RPMI8226 (cell line): ENCODE data around the gene KATNAL2.
"Not testable (repeated sequence)": the region's sequence is repeated elsewhere in the genome, so short reads cannot be mapped to it uniquely, and the experiment has no call there.

ENCODE experiments used
- DNase-seq: peaks from one replicate; pipeline ENCODE4 v3.0.0-alpha.2; 2015

KATNAL2 gene

DNA sequence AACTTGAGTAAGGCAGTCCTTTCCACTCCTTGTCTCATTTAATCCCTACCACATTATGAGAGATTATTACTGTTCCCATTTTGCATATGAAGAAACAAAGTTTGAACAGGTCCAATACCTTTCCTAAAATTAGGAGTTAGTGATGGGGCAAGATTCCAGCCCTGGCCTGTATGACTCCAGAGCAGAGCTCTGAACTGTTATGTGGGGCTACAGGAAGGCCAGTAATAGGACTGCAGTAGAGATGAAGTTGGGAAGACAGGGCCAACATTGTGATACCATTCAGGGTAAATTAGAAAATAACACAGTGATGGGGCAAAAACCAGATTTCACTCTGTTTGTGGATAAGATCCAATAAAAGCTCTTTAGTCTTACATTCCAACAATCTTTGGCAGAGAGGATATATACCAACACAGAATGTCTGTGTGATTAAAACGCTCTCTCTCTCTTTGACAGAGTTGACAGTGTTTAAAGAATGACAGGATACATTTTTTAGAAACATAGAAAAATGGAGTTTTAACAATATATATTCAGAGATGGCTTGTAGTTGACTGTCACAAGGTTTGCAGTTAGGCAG, 22.7 kb downstream of the KATNAL2 start:
- no peak for DNase-seq

DNA sequence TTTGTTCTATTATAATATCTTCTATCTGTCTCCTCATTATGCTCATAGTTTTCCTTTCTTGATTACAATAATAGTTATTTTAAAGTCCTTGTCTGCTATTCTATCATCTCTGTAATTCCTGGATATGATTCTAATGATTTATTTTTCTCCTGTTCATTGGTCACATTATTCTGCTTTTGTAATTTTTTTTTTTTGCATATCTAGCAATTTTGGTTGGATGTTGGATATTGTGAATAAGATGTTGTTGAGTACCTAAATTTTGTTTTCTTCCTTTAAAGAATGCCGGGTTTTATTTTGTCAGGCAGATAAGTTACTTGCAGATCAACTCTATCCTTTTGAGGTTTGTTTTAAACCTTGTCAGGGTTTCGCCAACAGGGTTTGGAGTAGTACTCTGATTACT, 25.2 kb downstream of the KATNAL2 start:
- DNase-seq: no peak

DNA sequence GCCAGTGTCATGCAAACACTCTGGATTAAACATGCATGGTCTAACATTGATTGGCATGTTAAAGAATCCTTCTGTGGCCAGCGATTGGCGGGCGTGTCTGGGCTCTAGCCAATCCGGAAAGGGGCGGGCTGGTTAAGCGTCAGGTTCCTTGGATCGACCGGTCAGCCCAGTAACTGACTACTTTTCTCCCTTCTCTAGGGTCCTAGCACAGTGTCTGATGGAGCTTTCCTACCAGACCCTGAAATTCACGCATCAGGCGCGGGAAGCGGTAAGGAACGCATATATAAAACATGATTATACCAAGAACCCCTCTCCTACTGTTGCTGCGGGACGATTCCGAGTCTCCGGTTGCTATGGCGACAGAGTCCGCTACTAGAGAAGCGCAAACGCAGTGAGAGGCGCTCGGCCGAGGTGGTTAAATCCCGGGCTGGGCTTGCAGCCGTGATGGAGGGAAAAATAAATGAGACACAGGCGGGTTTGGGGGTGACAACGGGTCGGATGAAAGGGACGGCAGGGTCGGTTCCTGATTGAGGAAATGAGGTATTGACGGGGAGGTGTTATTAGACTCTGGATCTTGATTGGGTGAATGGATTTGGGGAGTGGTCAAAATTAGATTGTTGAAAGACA, 29.4 kb downstream of the KATNAL2 start:
- DNase-seq: peak; percentile 56

- DNase-seq: peak; percentile 16
Observed at GRCh38 chr18:46950064-46950656, 32.8 kb downstream of the KATNAL2 start.

DNA sequence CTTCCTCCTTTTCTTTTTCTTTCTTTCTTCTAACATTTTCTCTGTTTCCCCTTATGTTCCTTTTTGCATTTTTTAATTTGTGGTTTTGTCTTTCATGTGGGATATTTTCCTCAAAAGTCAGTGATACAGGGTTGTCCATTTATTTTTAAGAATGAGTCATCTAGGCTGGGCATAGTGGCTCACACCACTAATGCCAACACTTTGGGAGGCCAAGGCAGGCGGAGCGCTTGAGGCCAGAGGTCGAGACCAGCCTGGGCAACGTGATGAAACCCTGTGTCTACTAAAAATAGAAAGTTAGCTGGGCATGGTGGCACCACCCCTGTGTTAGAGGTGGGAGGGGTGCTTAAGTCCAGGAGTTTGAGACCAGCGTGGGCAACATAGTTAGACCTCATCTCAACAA, 35.8 kb downstream of the KATNAL2 start:
- DNase-seq: no peak

DNA sequence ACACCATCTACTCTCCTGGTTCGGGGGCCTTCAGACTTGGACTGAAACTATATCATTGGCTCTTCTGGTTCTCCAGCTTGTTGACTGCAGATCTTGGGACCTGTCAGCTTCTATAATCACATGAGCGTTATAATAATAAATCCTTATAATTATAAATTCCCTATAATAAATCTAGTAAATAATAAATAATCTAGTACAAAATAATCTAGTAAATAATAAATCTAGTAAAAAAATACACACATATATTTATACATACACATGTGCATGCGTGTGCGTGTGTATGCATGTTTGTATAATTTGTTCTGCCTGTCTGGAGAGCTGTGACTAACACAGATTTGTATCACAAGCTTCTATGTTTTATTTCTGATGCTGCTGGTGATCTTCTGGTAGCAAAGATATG, 40.8 kb downstream of the KATNAL2 start:
- no peak for DNase-seq

GRCh38 chr18:46963656-46964578, 46.5 kb downstream of the KATNAL2 start:
- not testable (repeated sequence) for DNase-seq

GRCh38 chr18:46964579-46965293, 47.3 kb downstream of the KATNAL2 start:
- DNase-seq: not testable (repeated sequence)

- DNase-seq: not testable (repeated sequence)
Observed at GRCh38 chr18:46966266-46966665, 48.9 kb downstream of the KATNAL2 start.

DNA sequence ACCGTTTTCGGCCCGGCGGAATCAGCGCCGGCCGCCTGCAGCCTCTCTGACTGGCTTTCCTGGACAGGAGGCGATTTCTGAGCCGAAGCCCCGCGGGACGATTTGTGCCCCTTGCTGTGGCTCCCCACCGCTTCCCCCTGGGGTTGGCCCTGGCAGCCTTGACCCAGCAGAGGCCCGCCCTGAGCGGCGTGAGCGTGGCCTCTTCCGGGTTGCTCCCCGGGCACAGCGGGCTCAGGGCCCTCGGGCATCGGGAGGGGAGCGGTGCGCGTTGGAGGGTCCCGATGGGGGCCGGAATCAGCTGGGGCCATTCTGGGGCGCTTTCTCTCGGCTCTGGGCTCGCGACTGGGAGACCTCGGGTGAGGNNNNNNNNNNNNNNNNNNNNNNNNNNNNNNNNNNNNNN, 52.1 kb downstream of the KATNAL2 start:
- not testable (repeated sequence) for DNase-seq

GRCh38 chr18:47019870-47020269, 102.5 kb downstream of the KATNAL2 start:
- DNase-seq: not testable (repeated sequence)

DNA sequence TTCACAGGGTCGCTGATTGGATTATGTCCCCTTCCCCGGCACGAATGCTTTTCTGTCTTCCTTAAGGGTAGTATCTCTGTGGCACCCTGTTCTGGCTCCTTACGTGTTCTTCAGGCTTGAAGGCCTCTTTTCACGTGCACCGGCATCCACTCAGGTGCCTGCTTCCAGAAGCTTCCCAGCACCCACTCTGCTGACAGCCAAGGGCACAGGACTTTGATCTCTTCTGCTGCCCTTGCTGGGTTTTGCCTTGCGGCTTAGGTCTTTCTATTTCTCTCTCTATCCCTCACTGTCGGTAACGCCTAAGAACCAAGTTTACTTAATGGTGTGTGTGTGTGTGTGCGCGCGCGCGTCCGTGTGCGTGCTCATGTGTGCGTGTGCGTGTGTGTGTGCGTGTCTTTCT, 103.4 kb downstream of the KATNAL2 start:
- DNase-seq: not testable (repeated sequence)

DNA sequence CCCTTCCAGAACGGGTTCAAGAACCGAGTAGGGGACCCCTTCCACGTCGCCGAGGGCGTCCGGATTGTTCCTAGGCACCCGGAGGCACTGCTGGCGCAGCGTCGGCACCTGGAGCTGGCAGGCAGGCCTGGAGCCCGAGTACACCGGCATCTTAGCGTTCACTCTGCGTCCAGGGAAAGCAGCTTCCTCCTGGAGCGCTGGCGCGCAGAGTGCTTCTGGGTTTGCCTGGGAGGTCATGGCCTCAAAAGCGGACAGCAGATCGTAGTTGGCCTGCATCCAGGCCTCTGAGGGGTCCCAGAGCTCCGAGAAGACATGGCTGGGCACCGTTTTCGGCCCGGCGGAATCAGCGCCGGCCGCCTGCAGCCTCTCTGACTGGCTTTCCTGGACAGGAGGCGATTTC, 105.4 kb downstream of the KATNAL2 start:
- DNase-seq: not testable (repeated sequence)

DNA sequence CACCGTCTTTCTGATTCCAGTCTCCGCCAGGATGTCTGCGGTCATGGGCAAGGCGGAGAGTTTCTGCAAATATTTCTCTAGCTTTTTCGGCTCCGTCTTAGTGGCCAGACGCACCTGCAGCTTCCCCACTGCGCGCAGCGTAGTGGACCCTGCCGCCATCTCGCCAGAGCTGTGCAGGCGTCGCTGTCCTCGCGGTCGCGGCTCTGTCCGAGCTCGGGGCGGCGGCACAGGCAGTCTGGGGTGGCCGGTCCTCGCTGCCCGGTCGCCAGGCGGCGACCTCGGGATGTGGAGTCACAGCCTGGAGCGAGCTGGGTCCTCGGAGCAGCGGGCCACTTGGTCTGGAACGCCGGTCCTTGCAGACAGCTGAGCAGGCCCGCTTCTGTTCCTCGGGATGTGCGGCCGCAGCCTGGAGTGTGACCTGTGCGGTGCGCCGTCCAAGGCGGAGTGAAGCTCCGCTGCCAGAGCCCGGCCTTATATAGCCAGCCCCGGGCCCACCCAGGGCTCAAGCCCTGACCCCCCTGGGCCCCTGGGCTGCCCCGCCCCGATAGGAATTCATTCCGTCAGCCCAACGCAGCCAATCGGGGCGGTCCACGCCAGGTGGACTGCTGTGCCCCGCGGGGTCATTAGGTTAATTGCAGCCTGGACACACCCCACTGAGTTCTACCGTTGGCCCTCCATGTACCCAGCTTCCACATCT, 106.5 kb downstream of the KATNAL2 start:
- DNase-seq: not testable (repeated sequence)

GRCh38 chr18:47025557-47026174, 108.3 kb downstream of the KATNAL2 start:
- DNase-seq: not testable (repeated sequence)

- DNase-seq: not testable (repeated sequence)
Observed at GRCh38 chr18:47028738-47029137, 111.3 kb downstream of the KATNAL2 start.

GRCh38 chr18:47029684-47030353, 112.4 kb downstream of the KATNAL2 start:
- not testable (repeated sequence) for DNase-seq

DNA sequence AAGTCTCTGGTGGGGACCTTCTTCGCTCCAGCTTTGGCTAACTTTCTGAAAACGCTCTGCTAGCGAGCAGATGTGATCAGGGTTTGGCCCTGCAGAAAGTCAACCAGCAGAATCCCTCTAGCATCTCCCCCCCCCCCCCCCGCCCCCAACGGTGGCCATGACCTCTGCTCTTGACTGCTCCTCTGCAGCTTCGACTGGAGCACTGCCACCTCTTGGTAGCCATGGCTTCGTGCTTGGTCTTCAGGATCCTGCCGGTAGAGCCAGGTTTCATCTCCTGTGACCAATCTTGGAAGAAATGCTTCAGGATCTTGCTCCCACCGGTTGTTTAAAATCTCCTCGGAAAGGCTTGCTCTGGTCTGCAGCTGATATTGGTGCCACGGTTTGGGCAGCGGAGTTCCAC, 113.5 kb downstream of the KATNAL2 start:
- DNase-seq: not testable (repeated sequence)

- DNase-seq: no peak
Observed at GRCh38 chr18:47032945-47033344, 115.5 kb downstream of the KATNAL2 start.

DNA sequence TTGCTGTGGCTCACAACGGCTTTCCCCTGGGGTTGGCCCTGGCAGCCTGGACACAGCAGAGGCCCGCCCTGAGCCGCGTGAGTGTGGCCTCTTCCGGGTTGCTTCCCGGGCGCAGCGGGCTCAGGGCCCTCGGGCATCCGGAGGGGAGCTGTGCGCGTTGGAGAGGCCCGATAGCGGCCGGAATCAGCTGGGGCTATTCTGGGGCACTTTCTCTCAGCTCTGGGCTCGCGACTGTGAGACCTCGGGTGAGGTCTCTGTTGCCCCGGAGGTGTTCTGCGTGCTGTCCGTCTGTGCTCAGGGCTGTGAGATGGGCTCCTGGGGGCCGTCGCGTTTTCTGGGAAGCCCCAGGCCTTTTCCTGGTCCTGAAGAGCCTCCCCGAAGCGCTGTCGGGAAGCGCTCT, 117.2 kb downstream of the KATNAL2 start:
- DNase-seq: not testable (repeated sequence)

DNA sequence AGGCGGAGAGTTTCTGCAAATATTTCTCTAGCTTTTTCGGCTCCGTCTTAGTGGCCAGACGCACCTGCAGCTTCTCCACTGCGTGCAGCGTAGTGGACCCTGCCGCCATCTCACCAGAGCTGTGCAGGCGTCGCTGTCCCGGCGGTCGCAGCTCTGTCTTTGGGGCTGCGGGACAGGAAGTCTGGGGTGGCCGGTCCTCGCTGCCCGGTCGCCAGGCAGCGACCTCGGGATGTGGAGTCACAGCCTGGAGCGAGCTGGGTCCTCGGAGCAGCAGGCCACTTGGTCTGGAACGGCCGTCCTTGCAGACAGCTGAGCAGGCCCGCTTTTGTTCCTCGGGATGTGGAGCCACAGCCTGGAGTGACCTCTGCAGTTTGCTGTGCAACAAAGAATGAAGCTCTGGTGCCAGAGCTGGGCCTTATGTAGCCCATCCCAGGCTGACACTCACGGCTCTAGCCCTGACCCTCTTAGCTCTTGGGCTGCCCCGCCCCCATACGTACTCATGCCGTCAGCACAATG, 117.8 kb downstream of the KATNAL2 start, which contains the start of gene ELOA2:
Gene ELOA2 (minus strand): TSS at position 466 of the 516 bp plus-strand sequence. CDS start 357 bp downstream, at position 109.
- DNase-seq: no peak
